WTC11 (cell line): ENCODE data around the gene HK2.

Experiments
- CREB1 ChIP-seq: sonication (generic); formaldehyde crosslinking; IDR thresholded peaks from 2 replicates; pipeline ENCODE4 v1.8.0; 2023; ENCODE audit warnings: mild to moderate bottlenecking, missing genetic modification reagents
- FOXJ3 ChIP-seq: sonication (generic); formaldehyde crosslinking; IDR thresholded peaks from 2 replicates; pipeline ENCODE4 v1.9.0; 2021; ENCODE audit warnings: missing genetic modification reagents, mild to moderate bottlenecking, borderline replicate concordance
- NR1H2 ChIP-seq: sonication (generic); formaldehyde crosslinking; IDR thresholded peaks from 2 replicates; pipeline ENCODE4 v1.9.0; 2021; ENCODE audit warnings: mild to moderate bottlenecking, moderate library complexity, missing genetic modification reagents
- SMAD3 ChIP-seq: sonication (generic); formaldehyde crosslinking; IDR thresholded peaks from 2 replicates; pipeline ENCODE4 v1.8.0; 2022; ENCODE audit warnings: missing genetic modification reagents, mild to moderate bottlenecking, borderline replicate concordance
- SP1 ChIP-seq: sonication (generic); formaldehyde crosslinking; conservative IDR thresholded peaks from 2 replicates; pipeline ENCODE4 v1.8.1; 2022; ENCODE audit warnings: missing genetic modification reagents
- TF ChIP-seq, protein P1 (sequence below): fragments of 200-600 bp; IDR thresholded peaks from 2 replicates; pipeline ENCODE4 v1.8.0; 2022; ENCODE audit warnings: antibody characterized with exemption
- TF ChIP-seq, protein P2 (sequence below): sonication (generic); formaldehyde crosslinking; IDR thresholded peaks from 2 replicates; pipeline ENCODE4 v1.8.0; 2022; ENCODE audit warnings: mild to moderate bottlenecking, missing genetic modification reagents
- TF ChIP-seq, protein P3 (sequence below): sonication (generic); formaldehyde crosslinking; IDR thresholded peaks from 2 replicates; pipeline ENCODE4 v1.8.0; 2022; ENCODE audit warnings: missing genetic modification reagents
- TF ChIP-seq, protein P4 (sequence below): sonication (generic); formaldehyde crosslinking; IDR thresholded peaks from 2 replicates; pipeline ENCODE4 v1.8.0; 2023; ENCODE audit warnings: missing genetic modification reagents
- TF ChIP-seq, protein P5 (sequence below): sonication (generic); formaldehyde crosslinking; IDR thresholded peaks from 2 replicates; pipeline ENCODE4 v1.8.1; 2023; ENCODE audit warnings: mild to moderate bottlenecking, missing genetic modification reagents, borderline replicate concordance
- TF ChIP-seq, protein P6 (sequence below): sonication (generic); formaldehyde crosslinking; IDR thresholded peaks from 2 replicates; pipeline ENCODE4 v1.8.1; 2022; ENCODE audit warnings: low read depth, missing genetic modification reagents, borderline replicate concordance
- TF ChIP-seq, protein P7 (sequence below): sonication (generic); formaldehyde crosslinking; IDR thresholded peaks from 2 replicates; pipeline ENCODE4 v1.8.1; 2023; ENCODE audit warnings: mild to moderate bottlenecking, missing genetic modification reagents

DNA sequence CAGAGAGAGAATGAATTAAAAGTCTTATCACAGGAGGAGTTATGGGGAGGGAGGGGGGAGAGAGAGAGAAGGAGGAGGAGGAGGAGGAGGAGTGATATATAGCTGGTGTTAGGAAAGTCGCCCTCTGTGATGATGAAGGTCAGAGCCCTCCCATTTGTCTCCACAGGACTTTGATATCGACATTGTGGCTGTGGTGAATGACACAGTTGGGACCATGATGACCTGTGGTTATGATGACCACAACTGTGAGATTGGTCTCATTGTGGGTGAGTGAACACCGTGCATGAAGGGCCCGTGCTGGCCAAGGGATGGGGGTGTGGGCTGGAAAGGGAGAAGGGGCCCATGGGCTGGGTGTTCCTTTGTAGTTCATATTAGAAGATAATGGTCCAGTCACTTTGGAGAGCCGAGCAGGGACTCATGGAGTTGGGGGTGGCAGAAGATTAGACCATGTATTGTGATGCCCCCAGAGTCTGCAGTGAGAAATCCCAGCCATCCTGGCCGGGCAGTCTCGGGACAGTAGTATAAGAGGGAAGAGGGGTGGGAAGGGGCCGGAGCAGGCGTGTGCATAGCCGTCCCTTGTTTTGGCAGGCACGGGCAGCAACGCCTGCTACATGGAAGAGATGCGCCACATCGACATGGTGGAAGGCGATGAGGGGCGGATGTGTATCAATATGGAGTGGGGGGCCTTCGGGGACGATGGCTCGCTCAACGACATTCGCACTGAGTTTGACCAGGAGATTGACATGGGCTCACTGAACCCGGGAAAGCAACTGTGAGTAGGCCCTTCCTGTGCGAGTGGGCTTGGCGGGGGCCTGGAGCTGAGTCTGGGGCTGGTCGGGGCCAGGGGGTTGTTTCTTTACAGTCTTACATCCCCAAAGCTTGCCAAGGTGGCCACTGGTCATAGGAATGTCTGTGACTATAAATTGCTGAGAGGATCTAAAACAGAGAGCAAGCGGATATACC is 40.0 kb downstream of the HK2 start:
- TF ChIP-seq, protein P1, sequence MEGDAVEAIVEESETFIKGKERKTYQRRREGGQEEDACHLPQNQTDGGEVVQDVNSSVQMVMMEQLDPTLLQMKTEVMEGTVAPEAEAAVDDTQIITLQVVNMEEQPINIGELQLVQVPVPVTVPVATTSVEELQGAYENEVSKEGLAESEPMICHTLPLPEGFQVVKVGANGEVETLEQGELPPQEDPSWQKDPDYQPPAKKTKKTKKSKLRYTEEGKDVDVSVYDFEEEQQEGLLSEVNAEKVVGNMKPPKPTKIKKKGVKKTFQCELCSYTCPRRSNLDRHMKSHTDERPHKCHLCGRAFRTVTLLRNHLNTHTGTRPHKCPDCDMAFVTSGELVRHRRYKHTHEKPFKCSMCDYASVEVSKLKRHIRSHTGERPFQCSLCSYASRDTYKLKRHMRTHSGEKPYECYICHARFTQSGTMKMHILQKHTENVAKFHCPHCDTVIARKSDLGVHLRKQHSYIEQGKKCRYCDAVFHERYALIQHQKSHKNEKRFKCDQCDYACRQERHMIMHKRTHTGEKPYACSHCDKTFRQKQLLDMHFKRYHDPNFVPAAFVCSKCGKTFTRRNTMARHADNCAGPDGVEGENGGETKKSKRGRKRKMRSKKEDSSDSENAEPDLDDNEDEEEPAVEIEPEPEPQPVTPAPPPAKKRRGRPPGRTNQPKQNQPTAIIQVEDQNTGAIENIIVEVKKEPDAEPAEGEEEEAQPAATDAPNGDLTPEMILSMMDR: no peak
- TF ChIP-seq, protein P2, sequence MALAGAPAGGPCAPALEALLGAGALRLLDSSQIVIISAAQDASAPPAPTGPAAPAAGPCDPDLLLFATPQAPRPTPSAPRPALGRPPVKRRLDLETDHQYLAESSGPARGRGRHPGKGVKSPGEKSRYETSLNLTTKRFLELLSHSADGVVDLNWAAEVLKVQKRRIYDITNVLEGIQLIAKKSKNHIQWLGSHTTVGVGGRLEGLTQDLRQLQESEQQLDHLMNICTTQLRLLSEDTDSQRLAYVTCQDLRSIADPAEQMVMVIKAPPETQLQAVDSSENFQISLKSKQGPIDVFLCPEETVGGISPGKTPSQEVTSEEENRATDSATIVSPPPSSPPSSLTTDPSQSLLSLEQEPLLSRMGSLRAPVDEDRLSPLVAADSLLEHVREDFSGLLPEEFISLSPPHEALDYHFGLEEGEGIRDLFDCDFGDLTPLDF (CRISPR knock-in tag): no peak
- TF ChIP-seq, protein P3, sequence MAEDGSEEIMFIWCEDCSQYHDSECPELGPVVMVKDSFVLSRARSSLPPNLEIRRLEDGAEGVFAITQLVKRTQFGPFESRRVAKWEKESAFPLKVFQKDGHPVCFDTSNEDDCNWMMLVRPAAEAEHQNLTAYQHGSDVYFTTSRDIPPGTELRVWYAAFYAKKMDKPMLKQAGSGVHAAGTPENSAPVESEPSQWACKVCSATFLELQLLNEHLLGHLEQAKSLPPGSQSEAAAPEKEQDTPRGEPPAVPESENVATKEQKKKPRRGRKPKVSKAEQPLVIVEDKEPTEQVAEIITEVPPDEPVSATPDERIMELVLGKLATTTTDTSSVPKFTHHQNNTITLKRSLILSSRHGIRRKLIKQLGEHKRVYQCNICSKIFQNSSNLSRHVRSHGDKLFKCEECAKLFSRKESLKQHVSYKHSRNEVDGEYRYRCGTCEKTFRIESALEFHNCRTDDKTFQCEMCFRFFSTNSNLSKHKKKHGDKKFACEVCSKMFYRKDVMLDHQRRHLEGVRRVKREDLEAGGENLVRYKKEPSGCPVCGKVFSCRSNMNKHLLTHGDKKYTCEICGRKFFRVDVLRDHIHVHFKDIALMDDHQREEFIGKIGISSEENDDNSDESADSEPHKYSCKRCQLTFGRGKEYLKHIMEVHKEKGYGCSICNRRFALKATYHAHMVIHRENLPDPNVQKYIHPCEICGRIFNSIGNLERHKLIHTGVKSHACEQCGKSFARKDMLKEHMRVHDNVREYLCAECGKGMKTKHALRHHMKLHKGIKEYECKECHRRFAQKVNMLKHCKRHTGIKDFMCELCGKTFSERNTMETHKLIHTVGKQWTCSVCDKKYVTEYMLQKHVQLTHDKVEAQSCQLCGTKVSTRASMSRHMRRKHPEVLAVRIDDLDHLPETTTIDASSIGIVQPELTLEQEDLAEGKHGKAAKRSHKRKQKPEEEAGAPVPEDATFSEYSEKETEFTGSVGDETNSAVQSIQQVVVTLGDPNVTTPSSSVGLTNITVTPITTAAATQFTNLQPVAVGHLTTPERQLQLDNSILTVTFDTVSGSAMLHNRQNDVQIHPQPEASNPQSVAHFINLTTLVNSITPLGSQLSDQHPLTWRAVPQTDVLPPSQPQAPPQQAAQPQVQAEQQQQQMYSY (CRISPR knock-in tag): no peak
- TF ChIP-seq NR1H2 (CRISPR knock-in tag) (no peak), CREB1 (CRISPR knock-in tag) (no peak), SMAD3 (CRISPR knock-in tag) (no peak), SP1 (no peak), FOXJ3 (no peak)
- TF ChIP-seq, protein P4, sequence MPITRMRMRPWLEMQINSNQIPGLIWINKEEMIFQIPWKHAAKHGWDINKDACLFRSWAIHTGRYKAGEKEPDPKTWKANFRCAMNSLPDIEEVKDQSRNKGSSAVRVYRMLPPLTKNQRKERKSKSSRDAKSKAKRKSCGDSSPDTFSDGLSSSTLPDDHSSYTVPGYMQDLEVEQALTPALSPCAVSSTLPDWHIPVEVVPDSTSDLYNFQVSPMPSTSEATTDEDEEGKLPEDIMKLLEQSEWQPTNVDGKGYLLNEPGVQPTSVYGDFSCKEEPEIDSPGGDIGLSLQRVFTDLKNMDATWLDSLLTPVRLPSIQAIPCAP: no peak
- TF ChIP-seq, protein P5, sequence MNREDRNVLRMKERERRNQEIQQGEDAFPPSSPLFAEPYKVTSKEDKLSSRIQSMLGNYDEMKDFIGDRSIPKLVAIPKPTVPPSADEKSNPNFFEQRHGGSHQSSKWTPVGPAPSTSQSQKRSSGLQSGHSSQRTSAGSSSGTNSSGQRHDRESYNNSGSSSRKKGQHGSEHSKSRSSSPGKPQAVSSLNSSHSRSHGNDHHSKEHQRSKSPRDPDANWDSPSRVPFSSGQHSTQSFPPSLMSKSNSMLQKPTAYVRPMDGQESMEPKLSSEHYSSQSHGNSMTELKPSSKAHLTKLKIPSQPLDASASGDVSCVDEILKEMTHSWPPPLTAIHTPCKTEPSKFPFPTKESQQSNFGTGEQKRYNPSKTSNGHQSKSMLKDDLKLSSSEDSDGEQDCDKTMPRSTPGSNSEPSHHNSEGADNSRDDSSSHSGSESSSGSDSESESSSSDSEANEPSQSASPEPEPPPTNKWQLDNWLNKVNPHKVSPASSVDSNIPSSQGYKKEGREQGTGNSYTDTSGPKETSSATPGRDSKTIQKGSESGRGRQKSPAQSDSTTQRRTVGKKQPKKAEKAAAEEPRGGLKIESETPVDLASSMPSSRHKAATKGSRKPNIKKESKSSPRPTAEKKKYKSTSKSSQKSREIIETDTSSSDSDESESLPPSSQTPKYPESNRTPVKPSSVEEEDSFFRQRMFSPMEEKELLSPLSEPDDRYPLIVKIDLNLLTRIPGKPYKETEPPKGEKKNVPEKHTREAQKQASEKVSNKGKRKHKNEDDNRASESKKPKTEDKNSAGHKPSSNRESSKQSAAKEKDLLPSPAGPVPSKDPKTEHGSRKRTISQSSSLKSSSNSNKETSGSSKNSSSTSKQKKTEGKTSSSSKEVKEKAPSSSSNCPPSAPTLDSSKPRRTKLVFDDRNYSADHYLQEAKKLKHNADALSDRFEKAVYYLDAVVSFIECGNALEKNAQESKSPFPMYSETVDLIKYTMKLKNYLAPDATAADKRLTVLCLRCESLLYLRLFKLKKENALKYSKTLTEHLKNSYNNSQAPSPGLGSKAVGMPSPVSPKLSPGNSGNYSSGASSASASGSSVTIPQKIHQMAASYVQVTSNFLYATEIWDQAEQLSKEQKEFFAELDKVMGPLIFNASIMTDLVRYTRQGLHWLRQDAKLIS: no peak
- TF ChIP-seq, protein P6, sequence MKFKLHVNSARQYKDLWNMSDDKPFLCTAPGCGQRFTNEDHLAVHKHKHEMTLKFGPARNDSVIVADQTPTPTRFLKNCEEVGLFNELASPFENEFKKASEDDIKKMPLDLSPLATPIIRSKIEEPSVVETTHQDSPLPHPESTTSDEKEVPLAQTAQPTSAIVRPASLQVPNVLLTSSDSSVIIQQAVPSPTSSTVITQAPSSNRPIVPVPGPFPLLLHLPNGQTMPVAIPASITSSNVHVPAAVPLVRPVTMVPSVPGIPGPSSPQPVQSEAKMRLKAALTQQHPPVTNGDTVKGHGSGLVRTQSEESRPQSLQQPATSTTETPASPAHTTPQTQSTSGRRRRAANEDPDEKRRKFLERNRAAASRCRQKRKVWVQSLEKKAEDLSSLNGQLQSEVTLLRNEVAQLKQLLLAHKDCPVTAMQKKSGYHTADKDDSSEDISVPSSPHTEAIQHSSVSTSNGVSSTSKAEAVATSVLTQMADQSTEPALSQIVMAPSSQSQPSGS: no peak
- TF ChIP-seq, protein P7, sequence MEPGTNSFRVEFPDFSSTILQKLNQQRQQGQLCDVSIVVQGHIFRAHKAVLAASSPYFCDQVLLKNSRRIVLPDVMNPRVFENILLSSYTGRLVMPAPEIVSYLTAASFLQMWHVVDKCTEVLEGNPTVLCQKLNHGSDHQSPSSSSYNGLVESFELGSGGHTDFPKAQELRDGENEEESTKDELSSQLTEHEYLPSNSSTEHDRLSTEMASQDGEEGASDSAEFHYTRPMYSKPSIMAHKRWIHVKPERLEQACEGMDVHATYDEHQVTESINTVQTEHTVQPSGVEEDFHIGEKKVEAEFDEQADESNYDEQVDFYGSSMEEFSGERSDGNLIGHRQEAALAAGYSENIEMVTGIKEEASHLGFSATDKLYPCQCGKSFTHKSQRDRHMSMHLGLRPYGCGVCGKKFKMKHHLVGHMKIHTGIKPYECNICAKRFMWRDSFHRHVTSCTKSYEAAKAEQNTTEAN (CRISPR knock-in tag): no peak
